ENCODE measurements around the gene GADL1. TPM values are rescaled to one million over a fixed set of nuclear protein-coding genes. Genes with fewer than 3 reads are reported as not detected.

GADL1 gene
- total RNA-seq, 3 donors from 2014 or later, result not detected

- no peak for TF ChIP-seq CTCF (IDR thresholded peaks at IDR 0.05)
- intact Hi-C loops (cut with DNase I, micrococcal nuclease), result loop anchor here (10.0 kb wide), 3 partner anchors 175 to 645 kb away; no protein-coding TSS in a partner anchor
- H3K9me3 ChIP-seq, result no peaks in the 10 kb centered on the region
- DNase-seq, result no peak
- no peaks in the 10 kb centered on the region for H3K36me3 ChIP-seq (ENCODE audit: low read depth)
- H3K4me1 ChIP-seq (ENCODE audit: low read depth), result peaks cover 21% of the 10 kb centered on the region
- no peak for ATAC-seq
- H3K4me3 ChIP-seq, result no peak overlapping the region
Measured at GRCh38 chr3:30690199-30690598, 204.3 kb downstream of the GADL1 start.

GRCh38 chr3:30688776-30689641 is 205.5 kb downstream of the GADL1 start:
- Histone ChIP-seq H3K36me3 (ENCODE audit: low read depth) (no peaks in the 10 kb centered on the region), H3K4me3 (no peak overlapping the region), H3K4me1 (ENCODE audit: low read depth) (peaks cover 21% of the 10 kb centered on the region), H3K9me3 (no peaks in the 10 kb centered on the region)
- intact Hi-C loops (cut with DNase I, micrococcal nuclease), result no loop called here
- TF ChIP-seq CTCF (IDR thresholded peaks at IDR 0.05), result no peak
- DNase-seq, result peak; percentile 62 to 65 (median 63)
- ATAC-seq, result peak; percentile 94

- no peak overlapping the region for H3K4me3 ChIP-seq
- DNase-seq, result no peak
- intact Hi-C loops (cut with DNase I, micrococcal nuclease), result no loop called here
- no peaks in the 10 kb centered on the region for H3K36me3 ChIP-seq (ENCODE audit: low read depth)
- H3K4me1 ChIP-seq (ENCODE audit: low read depth), result peaks cover 21% of the 10 kb centered on the region
- TF ChIP-seq CTCF (IDR thresholded peaks at IDR 0.05), result no peak
- no peaks in the 10 kb centered on the region for H3K9me3 ChIP-seq
- no peak for ATAC-seq
Measured at GRCh38 chr3:30687930-30688570, 206.4 kb downstream of the GADL1 start.

GRCh38 chr3:30686799-30687198 is 207.7 kb downstream of the GADL1 start:
- no peaks in the 10 kb centered on the region for H3K9me3 ChIP-seq
- H3K4me3 ChIP-seq, result no peak overlapping the region
- DNase-seq (no peak), ATAC-seq (no peak)
- TF ChIP-seq CTCF (IDR thresholded peaks at IDR 0.05), result no peak
- H3K4me1 ChIP-seq (ENCODE audit: low read depth), result peaks cover 23% of the 10 kb centered on the region
- intact Hi-C loops (cut with DNase I, micrococcal nuclease), result no loop called here
- H3K36me3 ChIP-seq (ENCODE audit: low read depth), result no peaks in the 10 kb centered on the region

- ATAC-seq, result no peak
- TF ChIP-seq CTCF (IDR thresholded peaks at IDR 0.05), result no peak
Measured at GRCh38 chr3:30686176-30686575, 208.3 kb downstream of the GADL1 start.

More at GRCh38 chr3:30686176-30686575, 208.3 kb downstream of the GADL1 start:
- Histone ChIP-seq H3K4me3 (no peak overlapping the region), H3K4me1 (ENCODE audit: low read depth) (peaks cover 25% of the 10 kb centered on the region), H3K36me3 (ENCODE audit: low read depth) (no peaks in the 10 kb centered on the region), H3K9me3 (no peaks in the 10 kb centered on the region)
- DNase-seq, result no peak
- intact Hi-C loops (cut with DNase I, micrococcal nuclease), result no loop called here

Data from mucosa of descending colon (tissue), 3 donors.